ENCODE results near the gene PARP12. TPM values are rescaled to one million over a fixed set of nuclear protein-coding genes. Genes with fewer than 3 reads are reported as not detected.
"Not testable (repeated sequence)": the region's sequence is repeated elsewhere in the genome, so short reads cannot be mapped to it uniquely, and the experiment has no call there.

PARP12 gene, protein sequence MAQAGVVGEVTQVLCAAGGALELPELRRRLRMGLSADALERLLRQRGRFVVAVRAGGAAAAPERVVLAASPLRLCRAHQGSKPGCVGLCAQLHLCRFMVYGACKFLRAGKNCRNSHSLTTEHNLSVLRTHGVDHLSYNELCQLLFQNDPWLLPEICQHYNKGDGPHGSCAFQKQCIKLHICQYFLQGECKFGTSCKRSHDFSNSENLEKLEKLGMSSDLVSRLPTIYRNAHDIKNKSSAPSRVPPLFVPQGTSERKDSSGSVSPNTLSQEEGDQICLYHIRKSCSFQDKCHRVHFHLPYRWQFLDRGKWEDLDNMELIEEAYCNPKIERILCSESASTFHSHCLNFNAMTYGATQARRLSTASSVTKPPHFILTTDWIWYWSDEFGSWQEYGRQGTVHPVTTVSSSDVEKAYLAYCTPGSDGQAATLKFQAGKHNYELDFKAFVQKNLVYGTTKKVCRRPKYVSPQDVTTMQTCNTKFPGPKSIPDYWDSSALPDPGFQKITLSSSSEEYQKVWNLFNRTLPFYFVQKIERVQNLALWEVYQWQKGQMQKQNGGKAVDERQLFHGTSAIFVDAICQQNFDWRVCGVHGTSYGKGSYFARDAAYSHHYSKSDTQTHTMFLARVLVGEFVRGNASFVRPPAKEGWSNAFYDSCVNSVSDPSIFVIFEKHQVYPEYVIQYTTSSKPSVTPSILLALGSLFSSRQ
- 100 to 1,000 TPM; 105 to 106 TPM for total RNA-seq
- polyA plus RNA-seq = 10 to 100 TPM; 18.9 to 34.6 (median 28.1) TPM
- total RNA-seq = 34.1 to 110 (median 77.2) reads per million in 6 experiments

DNA sequence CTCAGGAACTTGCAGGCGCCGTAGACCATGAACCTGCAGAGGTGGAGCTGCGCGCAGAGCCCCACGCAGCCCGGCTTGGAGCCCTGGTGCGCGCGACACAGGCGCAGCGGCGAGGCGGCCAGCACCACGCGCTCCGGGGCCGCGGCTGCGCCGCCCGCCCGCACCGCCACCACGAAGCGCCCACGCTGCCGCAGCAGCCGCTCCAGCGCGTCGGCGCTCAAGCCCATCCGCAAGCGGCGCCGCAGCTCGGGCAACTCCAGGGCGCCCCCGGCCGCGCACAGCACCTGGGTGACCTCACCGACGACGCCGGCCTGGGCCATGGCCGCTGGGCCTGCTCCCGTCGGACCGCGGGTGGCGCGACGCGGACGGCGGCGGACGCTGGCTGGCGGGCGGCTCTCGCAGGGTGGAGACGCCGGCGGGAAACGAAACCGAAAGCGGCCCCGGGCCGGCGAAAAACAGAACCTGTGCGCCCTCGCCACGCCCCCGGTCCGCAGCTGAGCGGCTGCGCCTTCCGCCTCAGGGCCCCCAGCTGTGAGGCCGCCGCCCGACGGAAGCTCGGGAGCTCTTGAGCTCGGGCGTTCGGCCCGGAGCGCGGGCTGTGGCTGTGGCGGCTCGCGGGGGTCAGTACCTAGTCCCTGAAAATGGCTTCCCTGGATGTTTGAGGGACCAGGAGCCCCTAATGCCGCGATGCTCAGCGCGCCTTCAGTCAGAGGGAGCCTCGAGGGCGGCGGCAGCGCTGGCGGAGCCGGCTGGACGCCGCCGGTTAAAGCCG is at the start of gene PARP12:
Gene PARP12 (minus strand): TSS at position 424 of the 772 bp plus-strand sequence. CDS start 104 bp downstream, at position 320.
- peaks cover 26 to 51% (median 47%) of the 10 kb centered on the region in 4 donors for H3K4me1 Mint-ChIP-seq
- ATAC-seq (peak; percentile 76 to 80), DNase-seq (peak; percentile 73 to 92 (median 84))
- H3K4me3 Mint-ChIP-seq = peak within 1 kb of the TSS; percentile 88 to 97 (median 95)
- POLR2A ChIA-PET = interaction anchor here (0.7 to 2.1 kb wide), 7 partner anchors 12 to 703 kb away, joined by 3 to 18 read pairs (median 3); partner anchors contain the start of genes KDM7A and LUC7L2
- peaks cover 8 to 23% (median 15%) of the 10 kb centered on the region in 9 donors for H3K9me3 Mint-ChIP-seq
- no peaks in the 10 kb centered on the region for H3K27me3 Mint-ChIP-seq
- H3K36me3 Mint-ChIP-seq = peaks cover 0 to 16% (median 12%) of the 10 kb centered on the region in 3 donors
- H3K27ac Mint-ChIP-seq = peak within 1 kb of the TSS; percentile 80 to 97 (median 96)

- not testable (repeated sequence) for H3K27me3 Mint-ChIP-seq, H3K4me3 Mint-ChIP-seq, ATAC-seq, H3K9me3 Mint-ChIP-seq
- H3K27ac Mint-ChIP-seq = peak overlapping the region in 1 of 10 donors; percentile 18
- peak in 4 of 10 donors; percentile 26 to 41 (median 30) for DNase-seq
- POLR2A ChIA-PET = interaction anchor here (1.5 kb wide), 1 partner anchor 69 kb away, joined by 3 read pairs; no protein-coding TSS in a partner anchor
- peaks cover 3 to 18% (median 14%) of the 10 kb centered on the region in 4 donors for H3K4me1 Mint-ChIP-seq
- H3K36me3 Mint-ChIP-seq = peaks cover 4 to 71% (median 46%) of the 10 kb centered on the region in 3 donors
These were observed 46.0 kb upstream of the PARP12 start for GRCh38 chr7:140108777-140109176.

DNA sequence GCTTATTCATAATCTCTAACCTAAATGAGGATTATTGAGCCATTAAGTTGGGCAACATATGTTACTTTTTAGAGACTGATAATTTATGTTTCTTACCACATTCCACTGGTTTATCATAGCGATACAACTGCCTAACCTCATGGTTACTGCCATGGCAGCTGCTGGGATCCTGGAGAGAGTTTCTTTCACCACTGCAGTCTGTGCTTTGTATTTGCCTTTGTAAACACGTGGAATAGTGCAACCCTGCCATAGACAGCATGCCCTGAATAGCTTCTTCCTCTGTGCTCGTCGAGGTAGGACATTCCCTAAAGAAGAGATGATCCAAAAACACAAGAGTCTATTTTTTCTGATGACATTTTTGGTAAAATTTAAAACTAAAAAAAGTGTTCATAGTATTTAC is 33.7 kb upstream of the PARP12 start:
- peaks cover 10 to 94% (median 42%) of the 10 kb centered on the region in 3 donors for H3K36me3 Mint-ChIP-seq
- POLR2A ChIA-PET = no interaction called here
- ATAC-seq (no peak), DNase-seq (no peak)
- peaks cover 0 to under 1% (median 0%) of the 10 kb centered on the region in 4 donors for H3K4me1 Mint-ChIP-seq
- H3K4me3 Mint-ChIP-seq = no peak overlapping the region
- peak overlapping the region in 3 of 10 donors; percentile 26 to 44 (median 29) for H3K27ac Mint-ChIP-seq
- H3K9me3 Mint-ChIP-seq = no peaks in the 10 kb centered on the region
- no peaks in the 10 kb centered on the region for H3K27me3 Mint-ChIP-seq

DNA sequence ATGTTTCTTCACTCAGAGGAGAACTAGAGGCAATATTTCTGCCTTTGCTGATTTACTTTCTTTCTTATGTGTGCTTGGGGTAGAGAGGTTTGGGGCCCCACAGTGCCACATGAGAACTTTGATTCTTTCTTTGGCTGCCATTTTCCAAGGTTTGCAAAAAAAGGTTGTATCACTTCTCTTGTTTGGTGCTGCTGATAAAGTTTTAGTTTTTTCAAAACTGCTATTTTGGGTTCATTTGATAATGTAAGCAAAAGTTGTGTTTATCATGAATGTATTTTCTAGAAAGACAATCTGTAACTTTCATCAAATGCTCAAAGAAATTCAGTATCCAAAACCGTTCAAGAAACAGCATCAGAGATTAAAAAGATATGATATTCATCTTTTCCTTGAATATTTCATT is 30.6 kb upstream of the PARP12 start:
- H3K4me1 Mint-ChIP-seq = peaks cover 0 to 3% (median under 1%) of the 10 kb centered on the region in 4 donors
- no peaks in the 10 kb centered on the region for H3K9me3 Mint-ChIP-seq
- no peaks in the 10 kb centered on the region for H3K27me3 Mint-ChIP-seq
- ATAC-seq (no peak), DNase-seq (no peak)
- H3K27ac Mint-ChIP-seq = peak overlapping the region in 6 of 10 donors; percentile 17 to 77 (median 38)
- H3K36me3 Mint-ChIP-seq = peaks cover 10 to 90% (median 36%) of the 10 kb centered on the region in 3 donors
- no peak overlapping the region for H3K4me3 Mint-ChIP-seq
- POLR2A ChIA-PET = no interaction called here

DNA sequence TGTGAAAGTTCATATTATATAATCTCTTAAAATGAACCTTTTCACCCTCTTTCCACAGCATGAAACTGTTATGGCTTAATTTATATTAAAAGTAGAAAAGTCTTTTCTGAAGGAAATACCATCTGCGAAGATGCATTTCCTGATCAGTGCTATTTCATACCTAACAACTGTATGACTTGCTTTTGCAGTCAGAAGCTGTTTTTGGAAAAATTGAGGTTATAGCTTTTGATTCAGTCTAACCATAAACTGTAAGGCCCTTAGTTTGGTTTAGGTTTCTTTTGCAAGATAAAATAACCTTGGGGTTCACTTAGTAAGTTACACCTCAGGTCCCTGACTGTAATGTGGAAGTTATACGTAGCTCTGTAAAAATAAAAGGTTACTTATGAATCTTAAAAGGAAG is 22.7 kb upstream of the PARP12 start:
- DNase-seq (no peak), ATAC-seq (peak; percentile 28 to 43)
- peak overlapping the region in 9 of 10 donors; percentile 54 to 89 (median 71) for H3K27ac Mint-ChIP-seq
- peaks cover 0 to 19% (median 0%) of the 10 kb centered on the region in 3 donors for H3K36me3 Mint-ChIP-seq
- H3K27me3 Mint-ChIP-seq = no peaks in the 10 kb centered on the region
- POLR2A ChIA-PET = no interaction called here
- H3K4me1 Mint-ChIP-seq = peaks cover 17 to 43% (median 36%) of the 10 kb centered on the region in 4 donors
- H3K4me3 Mint-ChIP-seq = peak overlapping the region in 6 of 10 donors; percentile 1 to 78 (median 42)
- no peaks in the 10 kb centered on the region for H3K9me3 Mint-ChIP-seq

- ATAC-seq (peak; percentile 47 to 65), DNase-seq (no peak)
- Mint-ChIP-seq H3K9me3 (no peaks in the 10 kb centered on the region), H3K27ac (peak overlapping the region; percentile 34 to 89 (median 68)), H3K4me1 (peaks cover 17 to 43% (median 37%) of the 10 kb centered on the region in 4 donors), H3K4me3 (peak overlapping the region in 9 of 10 donors; percentile 1 to 78 (median 48)), H3K27me3 (no peaks in the 10 kb centered on the region), H3K36me3 (peaks cover 0 to 16% (median 0%) of the 10 kb centered on the region in 3 donors)
- POLR2A ChIA-PET = no interaction called here
These were observed 22.2 kb upstream of the PARP12 start for GRCh38 chr7:140084972-140085371.

DNA sequence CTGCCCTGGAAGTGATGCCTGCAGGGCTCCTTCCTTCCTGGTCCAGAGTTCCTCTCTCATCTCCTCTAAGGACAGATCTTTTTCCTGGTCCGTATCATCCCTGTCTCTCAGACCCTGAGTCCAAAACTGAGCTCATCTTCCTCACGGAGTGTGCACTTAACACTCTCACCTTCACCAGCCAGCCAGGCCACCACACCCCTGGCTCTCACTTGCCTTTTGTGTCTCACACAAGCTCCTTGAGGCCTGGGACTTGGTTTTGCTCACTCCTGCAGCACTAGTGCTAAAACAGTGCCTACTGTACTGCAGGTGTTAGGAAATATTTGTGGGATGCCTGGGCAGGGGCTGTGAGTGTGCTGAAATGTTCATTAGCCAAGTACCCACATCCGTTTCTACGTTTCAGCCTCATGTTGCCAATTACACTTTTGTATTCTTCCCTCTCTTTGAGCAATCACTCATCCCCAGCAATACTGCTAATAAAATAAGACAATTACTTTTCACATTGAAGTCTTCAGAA is 21.4 kb upstream of the PARP12 start:
- H3K27me3 Mint-ChIP-seq = no peaks in the 10 kb centered on the region
- peak overlapping the region in 4 of 10 donors; percentile 46 to 68 (median 58) for H3K4me3 Mint-ChIP-seq
- peaks cover 17 to 43% (median 38%) of the 10 kb centered on the region in 4 donors for H3K4me1 Mint-ChIP-seq
- H3K9me3 Mint-ChIP-seq = no peaks in the 10 kb centered on the region
- H3K27ac Mint-ChIP-seq = peak overlapping the region; percentile 39 to 91 (median 70)
- ATAC-seq (peak in 1 of 2 donors; percentile 24), DNase-seq (no peak)
- peaks cover 0 to 10% (median 0%) of the 10 kb centered on the region in 3 donors for H3K36me3 Mint-ChIP-seq
- POLR2A ChIA-PET = interaction anchor here (0.8 to 1.2 kb wide), 2 partner anchors 13 to 21 kb away, joined by 3 read pairs; partner anchors contain the start of gene PARP12

DNA sequence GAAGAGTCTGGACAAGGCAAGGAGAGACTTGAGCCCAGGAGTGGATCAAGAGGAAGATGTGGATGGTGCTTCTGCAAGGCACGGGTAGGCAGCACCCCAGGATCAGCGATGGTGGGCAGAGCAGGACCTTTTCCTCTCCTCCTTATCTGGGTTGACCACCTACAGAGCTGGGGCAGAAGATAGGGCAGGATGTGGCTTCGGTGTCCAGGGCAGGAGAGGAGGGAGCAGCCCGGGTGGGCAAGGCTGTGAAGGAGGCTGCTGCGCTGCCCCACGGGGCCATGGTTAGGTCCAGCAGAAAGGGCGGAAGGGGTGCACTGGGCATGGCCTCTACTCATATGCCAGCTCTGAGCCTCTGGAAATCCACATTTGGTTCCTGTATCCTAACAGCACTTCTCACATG is 20.0 kb upstream of the PARP12 start:
- ATAC-seq (no peak), DNase-seq (no peak)
- POLR2A ChIA-PET = interaction anchor here (1.2 kb wide), 1 partner anchor 12 kb away, joined by 3 read pairs; no protein-coding TSS in a partner anchor
- Mint-ChIP-seq H3K36me3 (peaks cover 0 to 3% (median 0%) of the 10 kb centered on the region in 3 donors), H3K27me3 (no peaks in the 10 kb centered on the region), H3K4me3 (peak overlapping the region in 1 of 10 donors; percentile 17), H3K9me3 (no peaks in the 10 kb centered on the region), H3K27ac (peak overlapping the region in 5 of 10 donors; percentile 15 to 90 (median 77)), H3K4me1 (peaks cover 20 to 51% (median 44%) of the 10 kb centered on the region in 4 donors)

- Mint-ChIP-seq H3K4me3 (peak overlapping the region in 1 of 10 donors; percentile 26), H3K4me1 (peaks cover 20 to 46% (median 43%) of the 10 kb centered on the region in 4 donors), H3K27me3 (no peaks in the 10 kb centered on the region), H3K36me3 (no peaks in the 10 kb centered on the region), H3K9me3 (no peaks in the 10 kb centered on the region), H3K27ac (peak overlapping the region in 5 of 10 donors; percentile 37 to 90 (median 68))
- POLR2A ChIA-PET = no interaction called here
- DNase-seq (no peak), ATAC-seq (no peak)
These were observed 19.1 kb upstream of the PARP12 start for GRCh38 chr7:140081774-140082425.

DNA sequence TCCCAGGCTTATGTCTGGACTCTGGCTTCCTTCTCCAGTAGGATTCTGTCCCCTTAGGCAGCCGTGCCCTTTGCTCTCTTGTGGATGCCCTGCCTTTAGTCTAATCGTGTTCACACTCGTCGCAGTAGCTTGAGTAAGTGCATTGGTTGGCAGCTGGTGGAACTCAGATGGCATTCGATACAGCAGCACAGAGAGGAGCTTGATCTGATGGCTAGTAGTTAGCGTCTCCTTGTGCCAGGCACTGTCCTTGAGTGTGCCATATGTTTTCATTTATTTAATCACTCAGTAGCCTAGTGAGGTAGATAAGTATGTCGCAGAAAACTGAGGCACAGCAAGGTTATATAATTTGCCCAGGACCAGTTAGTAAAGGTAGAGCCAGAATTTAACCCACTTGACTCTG is 18.2 kb upstream of the PARP12 start:
- Mint-ChIP-seq H3K9me3 (no peaks in the 10 kb centered on the region), H3K4me3 (no peak overlapping the region), H3K27me3 (no peaks in the 10 kb centered on the region), H3K36me3 (no peaks in the 10 kb centered on the region), H3K27ac (peak overlapping the region in 5 of 10 donors; percentile 9 to 90 (median 25)), H3K4me1 (peaks cover 18 to 39% (median 35%) of the 10 kb centered on the region in 4 donors)
- DNase-seq (no peak), ATAC-seq (no peak)
- POLR2A ChIA-PET = interaction anchor here (1.0 kb wide), 1 partner anchor 11 kb away, joined by 3 read pairs; no protein-coding TSS in a partner anchor

- H3K4me1 Mint-ChIP-seq = peaks cover 9 to 25% (median 21%) of the 10 kb centered on the region in 4 donors
- POLR2A ChIA-PET = interaction anchor here (0.7 kb wide), 1 partner anchor 450 kb away, joined by 4 read pairs; no protein-coding TSS in a partner anchor
- H3K27ac Mint-ChIP-seq = peak overlapping the region in 7 of 10 donors; percentile 4 to 72 (median 64)
- no peaks in the 10 kb centered on the region for H3K9me3 Mint-ChIP-seq
- peak in 1 of 2 donors; percentile 17 for ATAC-seq
- peaks cover 0 to 1% (median 0%) of the 10 kb centered on the region in 5 donors for H3K27me3 Mint-ChIP-seq
- DNase-seq = no peak
- no peak overlapping the region for H3K4me3 Mint-ChIP-seq
- no peaks in the 10 kb centered on the region for H3K36me3 Mint-ChIP-seq
These were observed 16.4 kb upstream of the PARP12 start for GRCh38 chr7:140079121-140079536.
